Measurements from ENCODE around the gene TMEM139. TPM values are rescaled to one million over a fixed set of nuclear protein-coding genes. Genes with fewer than 3 reads are reported as not detected.
A peak's percentile ranks its signal among the peaks of the same experiment; 100 is the strongest.

The TMEM139 gene
- polyA plus RNA-seq, 3 donors = 0.55 TPM; not detected in 2

DNA sequence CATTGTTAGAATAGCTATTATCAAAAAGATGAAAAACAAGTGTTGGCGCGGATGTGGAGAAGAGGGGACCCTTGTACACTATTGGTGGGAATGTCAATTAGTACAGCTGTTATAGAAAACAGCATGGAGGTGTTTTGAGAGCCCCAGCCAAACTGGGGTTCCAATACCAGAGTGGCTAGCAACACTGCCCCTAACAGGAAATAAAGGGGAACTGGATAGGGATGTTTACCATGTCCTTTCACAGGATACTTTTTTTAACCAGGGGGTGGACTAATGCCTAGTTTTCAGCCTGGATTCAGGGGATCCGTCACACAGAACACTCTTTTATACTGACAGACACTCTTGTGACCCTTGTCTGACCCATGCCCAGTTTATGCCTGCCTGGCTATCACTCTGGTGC, 28.4 kb upstream of the TMEM139 start:
- H3K27ac ChIP-seq (ENCODE audit: low read depth in 1 of 2, low read length in 2 of 2) = no peak overlapping the region
- no peaks in the 10 kb centered on the region for H3K79me2 ChIP-seq (ENCODE audit: insufficient read depth, low read length)
- H3K4me2 ChIP-seq (replicated peaks; ENCODE audit: extremely low read depth, low read length, poor library complexity, severe bottlenecking) = no peak overlapping the region
- Mint-ChIP-seq H3K4me1 (peaks cover 19% of the 10 kb centered on the region), H3K36me3 (no peaks in the 10 kb centered on the region), H3K9me3 (peaks cover 0 to 11% (median 5%) of the 10 kb centered on the region in 7 donors), H3K27ac (no peak overlapping the region), H3K4me3 (no peak overlapping the region), H3K27me3 (ENCODE audit: low read depth in 3 of 3) (peaks cover 0 to 3% (median 0%) of the 10 kb centered on the region in 3 donors)
- 100% methylated on average over 1 of the region's 3 CpGs for WGBS (ENCODE audit: insufficient coverage)
- no peak overlapping the region for H3K4me3 ChIP-seq (replicated peaks in 1 of 3; ENCODE audit: low read depth in 2 of 3, low read length in 3 of 3)
- no peak overlapping the region for H3K9ac ChIP-seq (ENCODE audit: insufficient read depth, low read length, poor library complexity, severe bottlenecking)
- no peak overlapping the region for H2AFZ ChIP-seq (ENCODE audit: insufficient read depth, low read depth, low read length, poor library complexity, severe bottlenecking)
- H4K20me1 ChIP-seq (ENCODE audit: insufficient read depth, low read length) = no peaks in the 10 kb centered on the region
- no peaks in the 10 kb centered on the region for H3K27me3 ChIP-seq (ENCODE audit: control insufficient read depth in 2 of 2, insufficient read depth in 2 of 2, low read length in 2 of 2)
- peaks cover 0 to 3% of the 10 kb centered on the region in 2 donors for H3K9me3 ChIP-seq (replicated peaks in 1 of 2; ENCODE audit: control insufficient read depth in 1 of 2, insufficient read depth in 1 of 2, low read length in 2 of 2)
- no peaks in the 10 kb centered on the region for H3K36me3 ChIP-seq (replicated peaks in 1 of 2; ENCODE audit: control insufficient read depth in 1 of 2, insufficient read depth in 2 of 2, low read length in 2 of 2)
- no peak for DNase-seq
- TF ChIP-seq, protein P1, sequence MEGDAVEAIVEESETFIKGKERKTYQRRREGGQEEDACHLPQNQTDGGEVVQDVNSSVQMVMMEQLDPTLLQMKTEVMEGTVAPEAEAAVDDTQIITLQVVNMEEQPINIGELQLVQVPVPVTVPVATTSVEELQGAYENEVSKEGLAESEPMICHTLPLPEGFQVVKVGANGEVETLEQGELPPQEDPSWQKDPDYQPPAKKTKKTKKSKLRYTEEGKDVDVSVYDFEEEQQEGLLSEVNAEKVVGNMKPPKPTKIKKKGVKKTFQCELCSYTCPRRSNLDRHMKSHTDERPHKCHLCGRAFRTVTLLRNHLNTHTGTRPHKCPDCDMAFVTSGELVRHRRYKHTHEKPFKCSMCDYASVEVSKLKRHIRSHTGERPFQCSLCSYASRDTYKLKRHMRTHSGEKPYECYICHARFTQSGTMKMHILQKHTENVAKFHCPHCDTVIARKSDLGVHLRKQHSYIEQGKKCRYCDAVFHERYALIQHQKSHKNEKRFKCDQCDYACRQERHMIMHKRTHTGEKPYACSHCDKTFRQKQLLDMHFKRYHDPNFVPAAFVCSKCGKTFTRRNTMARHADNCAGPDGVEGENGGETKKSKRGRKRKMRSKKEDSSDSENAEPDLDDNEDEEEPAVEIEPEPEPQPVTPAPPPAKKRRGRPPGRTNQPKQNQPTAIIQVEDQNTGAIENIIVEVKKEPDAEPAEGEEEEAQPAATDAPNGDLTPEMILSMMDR (IDR thresholded peaks at IDR 0.05) = peak; percentile 37
- H3K4me1 ChIP-seq (ENCODE audit: control insufficient read depth in 1 of 2, insufficient read depth in 2 of 2, low read length in 2 of 2) = peaks cover 8 to 17% of the 10 kb centered on the region in 2 donors
- intact Hi-C loops (cut with micrococcal nuclease) = no loop called here

DNA sequence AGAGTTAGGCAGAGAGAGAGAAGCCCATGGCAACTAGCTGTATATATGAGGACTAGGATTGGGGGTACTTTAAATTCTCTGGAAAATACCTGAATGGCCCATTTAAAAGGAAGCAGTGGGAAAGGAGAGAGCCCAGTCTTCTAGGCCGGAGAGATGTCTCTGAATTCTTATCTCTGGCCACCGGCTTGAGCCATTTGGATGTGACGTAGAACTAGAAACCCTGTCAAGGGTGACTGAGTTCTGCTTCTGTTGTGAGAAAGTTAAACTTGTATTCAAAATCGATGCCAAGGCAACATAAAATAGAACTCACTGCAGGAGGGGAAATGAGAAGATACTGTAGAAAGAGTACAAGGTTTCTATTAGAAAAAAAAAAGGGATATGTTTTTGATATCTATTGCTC, 27.8 kb upstream of the TMEM139 start:
- Histone ChIP-seq H3K9ac (ENCODE audit: insufficient read depth, low read length, poor library complexity, severe bottlenecking) (no peak overlapping the region), H4K20me1 (ENCODE audit: insufficient read depth, low read length) (no peaks in the 10 kb centered on the region), H3K79me2 (ENCODE audit: insufficient read depth, low read length) (no peaks in the 10 kb centered on the region), H3K4me1 (ENCODE audit: control insufficient read depth in 1 of 2, insufficient read depth in 2 of 2, low read length in 2 of 2) (peaks cover 6 to 11% of the 10 kb centered on the region in 2 donors), H3K4me3 (replicated peaks in 1 of 3; ENCODE audit: low read depth in 2 of 3, low read length in 3 of 3) (no peak overlapping the region), H2AFZ (ENCODE audit: insufficient read depth, low read depth, low read length, poor library complexity, severe bottlenecking) (no peak overlapping the region), H3K27ac (ENCODE audit: low read depth in 1 of 2, low read length in 2 of 2) (no peak overlapping the region), H3K4me2 (replicated peaks; ENCODE audit: extremely low read depth, low read length, poor library complexity, severe bottlenecking) (no peak overlapping the region), H3K9me3 (replicated peaks in 1 of 2; ENCODE audit: control insufficient read depth in 1 of 2, insufficient read depth in 1 of 2, low read length in 2 of 2) (peaks cover 0 to 3% of the 10 kb centered on the region in 2 donors), H3K27me3 (ENCODE audit: control insufficient read depth in 2 of 2, insufficient read depth in 2 of 2, low read length in 2 of 2) (no peaks in the 10 kb centered on the region), H3K36me3 (replicated peaks in 1 of 2; ENCODE audit: control insufficient read depth in 1 of 2, insufficient read depth in 2 of 2, low read length in 2 of 2) (no peaks in the 10 kb centered on the region)
- TF ChIP-seq, protein P1 (IDR thresholded peaks at IDR 0.05) = no peak
- peak overlapping the region in 1 of 7 donors; percentile 60 for H3K27ac Mint-ChIP-seq
- H3K4me1 Mint-ChIP-seq = peaks cover 13% of the 10 kb centered on the region
- H3K27me3 Mint-ChIP-seq (ENCODE audit: low read depth in 3 of 3) = peaks cover 0 to 3% (median 0%) of the 10 kb centered on the region in 3 donors
- intact Hi-C loops (cut with micrococcal nuclease) = no loop called here
- H3K4me3 Mint-ChIP-seq = no peak overlapping the region
- no peaks in the 10 kb centered on the region for H3K36me3 Mint-ChIP-seq
- H3K9me3 Mint-ChIP-seq = peaks cover 0 to 11% (median 5%) of the 10 kb centered on the region in 7 donors
- DNase-seq = no peak
- 95% methylated on average over 4 of the region's 4 CpGs for WGBS (ENCODE audit: insufficient coverage)
